LNCaP clone FGC (cell line): ENCODE measurements around the gene ODAD4.

Experiments
- DNase-seq: peaks from one replicate; pipeline ENCODE4 v3.0.0-alpha.2; 2011; ENCODE audit warnings: low read depth
- H3K4me3 ChIP-seq: 2 replicates; pipeline ENCODE4 v1.5.1; 2011; ENCODE audit warnings: mild to moderate bottlenecking, low read depth, low read length, control low read depth
- TF ChIP-seq, protein P1 (sequence below): IDR thresholded peaks from 2 replicates; pipeline ENCODE4 v1.5.1; 2012; ENCODE audit warnings: mild to moderate bottlenecking; ENCODE audit not compliant: control insufficient read depth, insufficient read depth; ENCODE audit errors: extremely low read depth

ODAD4 gene

DNA sequence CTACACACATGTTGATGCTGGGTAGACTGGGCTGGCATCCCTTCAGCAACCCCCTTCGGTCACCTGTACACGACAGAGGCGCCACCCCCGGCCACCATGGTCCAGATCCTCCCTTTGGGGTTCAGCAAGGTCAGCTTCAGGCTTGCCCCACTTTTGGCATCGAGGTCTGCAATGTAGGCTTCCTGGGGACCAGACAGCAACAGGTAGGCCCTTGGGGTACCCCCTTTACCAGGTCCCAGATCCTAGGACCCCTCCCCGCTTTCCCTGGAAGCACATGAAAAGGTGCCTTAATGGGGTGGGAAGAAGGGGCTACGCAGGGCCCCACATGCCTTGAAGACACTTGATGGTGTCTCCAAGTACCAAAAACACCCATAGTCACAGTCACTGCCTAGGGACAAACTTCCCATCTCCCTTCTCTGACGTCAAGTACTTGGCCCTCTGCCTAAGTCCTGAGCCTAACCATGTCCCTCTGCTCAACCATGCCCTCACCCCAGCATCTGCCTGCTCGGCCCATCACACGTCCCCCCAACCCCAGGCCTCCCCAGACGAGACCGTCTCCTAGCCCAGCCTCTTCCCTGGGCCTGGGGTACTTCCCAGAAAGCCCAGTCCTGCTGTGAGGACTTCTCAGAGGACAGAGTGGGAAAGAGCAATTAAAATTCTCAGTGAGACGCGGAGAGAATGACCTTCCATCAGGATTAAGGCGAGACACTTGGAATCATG, 23.8 kb upstream of the ODAD4 start:
- DNase-seq = no peak
- TF ChIP-seq, protein P1, sequence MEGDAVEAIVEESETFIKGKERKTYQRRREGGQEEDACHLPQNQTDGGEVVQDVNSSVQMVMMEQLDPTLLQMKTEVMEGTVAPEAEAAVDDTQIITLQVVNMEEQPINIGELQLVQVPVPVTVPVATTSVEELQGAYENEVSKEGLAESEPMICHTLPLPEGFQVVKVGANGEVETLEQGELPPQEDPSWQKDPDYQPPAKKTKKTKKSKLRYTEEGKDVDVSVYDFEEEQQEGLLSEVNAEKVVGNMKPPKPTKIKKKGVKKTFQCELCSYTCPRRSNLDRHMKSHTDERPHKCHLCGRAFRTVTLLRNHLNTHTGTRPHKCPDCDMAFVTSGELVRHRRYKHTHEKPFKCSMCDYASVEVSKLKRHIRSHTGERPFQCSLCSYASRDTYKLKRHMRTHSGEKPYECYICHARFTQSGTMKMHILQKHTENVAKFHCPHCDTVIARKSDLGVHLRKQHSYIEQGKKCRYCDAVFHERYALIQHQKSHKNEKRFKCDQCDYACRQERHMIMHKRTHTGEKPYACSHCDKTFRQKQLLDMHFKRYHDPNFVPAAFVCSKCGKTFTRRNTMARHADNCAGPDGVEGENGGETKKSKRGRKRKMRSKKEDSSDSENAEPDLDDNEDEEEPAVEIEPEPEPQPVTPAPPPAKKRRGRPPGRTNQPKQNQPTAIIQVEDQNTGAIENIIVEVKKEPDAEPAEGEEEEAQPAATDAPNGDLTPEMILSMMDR = no peak
- H3K4me3 ChIP-seq = no peak overlapping the region

DNA sequence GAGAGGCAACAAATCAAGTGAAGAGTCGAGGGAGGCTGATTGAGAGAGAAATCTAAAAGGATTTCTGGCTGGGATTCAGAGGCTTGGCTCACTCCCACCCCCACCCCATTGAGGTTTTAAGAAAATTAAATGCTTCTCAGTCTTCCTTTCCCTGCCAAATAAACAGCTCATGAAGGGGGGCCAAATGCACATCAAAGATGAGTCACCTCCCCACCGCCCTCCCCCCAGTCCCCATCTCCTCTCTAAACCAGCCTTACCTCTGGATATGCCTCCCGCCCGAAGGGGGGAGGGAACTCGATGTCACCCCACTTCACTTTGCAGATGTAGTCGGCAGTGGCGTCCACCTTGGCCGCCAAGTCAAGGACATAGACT, 23.2 kb upstream of the ODAD4 start:
- TF ChIP-seq, protein P1 = no peak
- no peak for DNase-seq
- H3K4me3 ChIP-seq = no peak overlapping the region

DNA sequence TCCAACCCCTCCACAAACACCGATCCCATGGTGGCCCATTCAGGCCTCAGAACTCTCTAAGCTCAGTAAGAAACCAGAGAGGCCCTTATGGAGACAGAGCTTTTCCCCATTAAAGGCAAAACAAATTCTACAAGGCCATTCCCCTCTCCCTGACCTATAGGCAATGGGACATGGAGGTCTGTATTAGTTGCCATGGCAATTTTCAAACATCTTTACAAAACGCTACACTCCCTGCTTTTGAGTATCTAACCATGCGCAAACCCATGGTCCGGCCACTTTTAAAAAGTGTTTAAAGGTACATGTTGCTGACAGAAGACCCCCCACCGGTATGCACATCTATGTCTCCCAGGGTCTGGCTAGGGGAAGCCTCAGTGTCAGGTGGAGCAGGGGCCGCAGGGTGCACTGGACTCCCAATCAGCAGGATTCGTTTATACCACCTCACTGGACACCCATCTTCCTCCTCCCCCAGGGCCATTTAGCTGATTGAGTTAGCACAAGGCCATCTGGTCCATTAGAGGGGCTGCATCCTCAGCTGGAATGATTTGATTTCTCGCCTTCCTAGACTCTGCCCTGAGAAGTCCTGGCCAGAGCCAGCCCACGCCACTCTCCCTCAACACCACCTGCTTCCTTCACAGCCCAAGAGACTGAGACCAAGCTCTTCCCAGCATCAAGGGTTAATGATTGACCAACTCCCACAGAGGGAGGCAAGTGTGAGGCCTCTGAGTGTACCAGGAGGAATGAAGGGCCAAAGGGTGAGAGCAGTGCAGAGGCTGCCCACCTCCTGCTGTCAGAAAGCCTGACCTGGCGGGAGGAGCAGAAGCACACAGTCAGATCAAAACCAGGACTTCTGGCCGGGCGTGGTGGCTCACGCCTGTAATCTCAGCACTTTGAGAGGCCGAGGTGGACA, 22.5 kb upstream of the ODAD4 start:
- TF ChIP-seq, protein P1 = no peak
- DNase-seq = no peak
- H3K4me3 ChIP-seq = no peak overlapping the region

DNA sequence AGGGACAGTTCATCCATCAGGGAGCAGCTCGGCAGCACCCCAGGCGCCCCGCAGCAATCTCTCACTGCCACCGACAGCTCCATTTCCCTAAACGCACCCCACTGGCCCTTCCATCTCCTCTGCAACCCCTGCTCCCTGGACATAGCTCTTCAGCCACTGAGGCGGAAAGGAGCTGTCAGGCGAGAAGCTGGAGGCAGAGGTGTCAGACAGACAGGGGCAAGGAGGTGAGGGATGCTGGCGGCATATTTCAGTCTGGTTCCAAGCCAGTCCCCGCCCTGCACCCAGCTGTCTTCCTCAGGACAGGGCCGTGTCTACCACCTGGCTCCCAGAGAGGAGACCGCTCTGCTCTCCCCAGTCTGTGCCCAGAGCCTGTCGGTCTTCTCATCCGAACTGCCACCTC, 21.3 kb upstream of the ODAD4 start:
- no peak overlapping the region for H3K4me3 ChIP-seq
- TF ChIP-seq, protein P1 = no peak
- no peak for DNase-seq

DNA sequence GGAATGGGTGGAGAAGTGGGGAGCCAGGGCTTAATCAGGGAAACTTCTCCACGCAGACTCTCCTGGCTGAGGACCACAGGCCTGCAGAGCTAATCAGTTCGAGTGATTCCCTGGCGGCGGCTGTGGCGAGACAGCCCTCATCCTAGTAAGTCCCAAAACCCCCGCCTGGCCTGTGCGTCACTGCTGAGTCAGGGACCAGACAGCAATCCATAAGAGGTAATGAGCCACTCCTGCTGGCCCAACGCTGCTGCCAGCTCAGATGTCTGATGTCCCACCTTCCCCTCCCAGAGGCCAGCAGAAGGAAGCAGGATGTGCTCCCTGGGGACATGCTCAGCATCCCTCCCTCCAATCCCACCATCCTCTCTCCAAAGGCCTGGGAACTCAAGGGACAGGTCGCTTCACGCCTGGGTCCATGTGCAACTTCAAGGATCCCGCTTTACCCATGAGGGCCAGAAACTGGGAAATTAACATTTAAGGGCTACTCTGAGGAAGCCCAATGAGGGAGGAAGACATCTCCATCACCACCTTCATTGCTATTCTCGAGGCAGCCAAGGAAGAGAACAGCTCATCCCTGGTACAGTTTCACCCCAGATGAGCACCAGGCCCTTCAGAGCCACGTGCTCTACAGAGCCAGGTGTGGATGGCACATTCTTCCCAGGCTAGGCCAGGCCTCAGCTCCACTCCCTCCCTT, 19.6 kb upstream of the ODAD4 start:
- H3K4me3 ChIP-seq = no peak overlapping the region
- no peak for DNase-seq
- TF ChIP-seq, protein P1 = no peak

DNA sequence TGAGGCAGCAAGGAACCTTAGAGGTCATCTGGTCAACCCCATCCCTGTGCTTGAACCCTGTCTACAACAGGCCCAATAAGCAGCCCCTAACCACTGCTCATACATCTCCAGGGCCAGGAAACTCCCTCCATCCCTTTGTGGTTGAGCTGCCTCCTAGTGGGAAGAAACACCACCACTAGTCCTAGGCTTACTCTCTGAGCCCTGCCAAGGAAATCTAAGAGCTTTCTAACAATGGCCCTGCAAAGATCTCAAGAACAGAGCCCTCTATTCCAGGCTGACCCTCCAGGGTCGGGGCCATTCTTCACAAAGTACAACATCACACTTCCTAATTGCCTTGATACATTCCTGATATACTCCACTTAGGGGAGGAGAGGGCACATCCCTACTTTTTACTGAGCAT, 17.5 kb upstream of the ODAD4 start:
- TF ChIP-seq, protein P1 = no peak
- no peak for DNase-seq
- H3K4me3 ChIP-seq = no peak overlapping the region
